ENCODE measurements around the gene EGR4. TPM values are rescaled to one million over a fixed set of nuclear protein-coding genes. Genes with fewer than 3 reads are reported as not detected.

The EGR4 gene
- total RNA-seq (2022; extraction: Qiagen RNA extraction): 0.20 to 0.34 TPM (median 0.28 TPM) in 5 replicates

GRCh38 chr2:73293534-73294171 is at the start of gene EGR4:
EGR4 (minus strand) TSS chr2:73293548; CDS start chr2:73293317, 231 bp downstream.

GRCh38 chr2:73284296-73285158 is 8.8 kb downstream of the EGR4 start, which contains the start of gene FBXO41:
FBXO41 (minus strand) TSS chr2:73284478; CDS start chr2:73269630, 14,848 bp downstream.

Other genes with a start within 250 kb of the EGR4 start
- 10.6 to 16.1 TPM (median 14.8 TPM) in 5 replicates for gene SFXN5, start 221.8 kb downstream of the EGR4 start, total RNA-seq (2022; extraction: Qiagen RNA extraction)
- 31.8 to 36.4 TPM (median 33.6 TPM) in 5 replicates for gene RAB11FIP5, start 180.6 kb downstream of the EGR4 start, total RNA-seq (2022; extraction: Qiagen RNA extraction)
- gene NOTO, start 91.0 kb downstream of the EGR4 start, total RNA-seq (2022; extraction: Qiagen RNA extraction): 0.06 TPM in 1 of 5 replicates, not detected in the others
- 51.4 to 58.3 TPM (median 55.7 TPM) in 5 replicates for gene SMYD5, start 79.3 kb downstream of the EGR4 start, total RNA-seq (2022; extraction: Qiagen RNA extraction)
- gene PRADC1, start 60.3 kb downstream of the EGR4 start, total RNA-seq (2022; extraction: Qiagen RNA extraction): 17.4 to 26.8 TPM (median 25.3 TPM) in 5 replicates
- gene CCT7, start 59.2 kb downstream of the EGR4 start, total RNA-seq (2022; extraction: Qiagen RNA extraction): 543 to 860 TPM (median 575 TPM) in 5 replicates
- gene FBXO41, start 9.1 kb downstream of the EGR4 start, total RNA-seq (2022; extraction: Qiagen RNA extraction): 4.5 to 6.0 TPM (median 5.2 TPM) in 5 replicates
- gene ALMS1, start 92.3 kb upstream of the EGR4 start, total RNA-seq (2022; extraction: Qiagen RNA extraction): 8.4 to 10.4 TPM (median 9.6 TPM) in 5 replicates

Data from A549 treated with Mapracorat at 1 μM for 4 hours (cell line).